ENCODE measurements around the gene ZNF362. TPM values are rescaled to one million over a fixed set of nuclear protein-coding genes. Genes with fewer than 3 reads are reported as not detected.

Gene ZNF362
- total RNA-seq, 2 experiments from 2014 or later = 21.4 to 21.8 TPM

DNA sequence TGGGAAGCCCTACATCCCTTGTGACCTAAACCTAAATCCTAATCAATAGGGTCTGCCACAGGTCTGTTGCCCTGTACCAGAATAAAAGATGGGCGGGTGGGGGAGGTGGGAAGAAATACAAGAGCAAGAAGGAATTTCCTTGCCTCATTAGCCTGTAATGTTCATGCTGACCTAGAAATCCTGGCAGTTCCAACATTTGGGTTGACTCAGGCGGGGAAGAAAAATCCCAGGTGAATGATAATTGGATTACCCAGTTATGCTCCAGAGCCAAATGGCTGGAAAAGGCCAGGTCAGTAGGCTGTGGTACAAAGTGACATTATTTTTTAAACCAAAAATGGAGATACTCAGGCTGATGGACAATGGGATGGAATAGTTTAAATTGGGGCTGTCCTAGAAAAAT is 91.9 kb downstream of the ZNF362 start:
- Mint-ChIP-seq H3K9me3 (no peaks in the 10 kb centered on the region), H3K4me1 (peaks cover 44% of the 10 kb centered on the region), H3K4me3 (peak overlapping the region; percentile 96), H3K27me3 (peaks cover 3% of the 10 kb centered on the region), H3K27ac (peak overlapping the region; percentile 96), H3K36me3 (ENCODE audit: low read depth) (peaks cover 21% of the 10 kb centered on the region)
- POLR2A ChIA-PET = no interaction called here
- CTCF ChIA-PET = interaction anchor here (1.6 kb wide), 1 partner anchor 10 kb away, joined by 5 read pairs; no protein-coding TSS in a partner anchor
- DNase-seq = no peak

- Mint-ChIP-seq H3K27me3 (peaks cover 3% of the 10 kb centered on the region), H3K27ac (peak overlapping the region; percentile 96), H3K9me3 (no peaks in the 10 kb centered on the region), H3K4me1 (peaks cover 44% of the 10 kb centered on the region), H3K36me3 (ENCODE audit: low read depth) (peaks cover 17% of the 10 kb centered on the region), H3K4me3 (peak overlapping the region; percentile 96)
- POLR2A ChIA-PET = no interaction called here
- peak; percentile 30 for DNase-seq
- CTCF ChIA-PET = interaction anchor here (0.5 to 1.6 kb wide), 2 partner anchors 10 to 139 kb away, joined by 3 to 5 read pairs; no protein-coding TSS in a partner anchor
Measured at GRCh38 chr1:33348676-33349080, 92.4 kb downstream of the ZNF362 start.

DNA sequence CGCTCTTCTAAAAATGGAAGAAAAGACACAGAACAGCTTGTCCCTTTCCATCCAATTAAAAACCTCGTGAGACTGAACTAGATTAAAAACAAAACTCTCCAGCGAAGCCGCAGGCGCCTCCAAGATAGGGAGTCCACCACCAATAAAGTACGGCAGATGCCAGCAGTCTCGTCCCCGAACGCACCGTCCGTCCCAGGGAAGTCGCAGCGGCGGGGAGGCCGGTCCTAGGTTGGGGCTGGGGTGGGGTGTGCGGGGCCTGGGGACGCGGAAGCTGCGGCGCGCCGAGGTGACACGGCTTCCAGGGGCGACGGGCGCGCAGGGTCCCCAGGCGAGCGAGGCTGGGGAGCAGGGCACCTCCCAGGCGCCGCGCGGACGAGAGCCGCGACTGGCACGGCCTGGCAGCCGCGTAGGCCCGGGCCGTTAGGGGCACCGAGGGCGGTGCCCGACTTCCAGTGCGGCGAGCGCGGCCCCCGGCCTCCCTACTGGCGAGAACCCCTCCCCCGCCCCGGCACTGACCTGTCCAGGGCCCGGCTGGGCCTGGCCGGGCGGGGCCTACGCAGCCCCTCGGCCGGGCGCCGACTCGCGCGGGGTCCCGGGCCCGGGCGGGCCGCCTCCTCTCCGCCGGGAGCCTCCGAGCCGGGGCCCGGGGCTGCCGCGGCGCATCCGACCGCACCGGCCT is 92.9 kb downstream of the ZNF362 start:
- Mint-ChIP-seq H3K4me1 (peaks cover 44% of the 10 kb centered on the region), H3K36me3 (ENCODE audit: low read depth) (peaks cover 16% of the 10 kb centered on the region), H3K27me3 (peaks cover 3% of the 10 kb centered on the region), H3K9me3 (no peaks in the 10 kb centered on the region), H3K27ac (peak overlapping the region; percentile 96), H3K4me3 (peak overlapping the region; percentile 96)
- ChIA-PET POLR2A (no interaction called here), CTCF (interaction anchor here (0.5 to 1.6 kb wide), 3 partner anchors 11 to 222 kb away, joined by 3 to 5 read pairs (median 4); no protein-coding TSS in a partner anchor)
- DNase-seq = peak; percentile 52

DNA sequence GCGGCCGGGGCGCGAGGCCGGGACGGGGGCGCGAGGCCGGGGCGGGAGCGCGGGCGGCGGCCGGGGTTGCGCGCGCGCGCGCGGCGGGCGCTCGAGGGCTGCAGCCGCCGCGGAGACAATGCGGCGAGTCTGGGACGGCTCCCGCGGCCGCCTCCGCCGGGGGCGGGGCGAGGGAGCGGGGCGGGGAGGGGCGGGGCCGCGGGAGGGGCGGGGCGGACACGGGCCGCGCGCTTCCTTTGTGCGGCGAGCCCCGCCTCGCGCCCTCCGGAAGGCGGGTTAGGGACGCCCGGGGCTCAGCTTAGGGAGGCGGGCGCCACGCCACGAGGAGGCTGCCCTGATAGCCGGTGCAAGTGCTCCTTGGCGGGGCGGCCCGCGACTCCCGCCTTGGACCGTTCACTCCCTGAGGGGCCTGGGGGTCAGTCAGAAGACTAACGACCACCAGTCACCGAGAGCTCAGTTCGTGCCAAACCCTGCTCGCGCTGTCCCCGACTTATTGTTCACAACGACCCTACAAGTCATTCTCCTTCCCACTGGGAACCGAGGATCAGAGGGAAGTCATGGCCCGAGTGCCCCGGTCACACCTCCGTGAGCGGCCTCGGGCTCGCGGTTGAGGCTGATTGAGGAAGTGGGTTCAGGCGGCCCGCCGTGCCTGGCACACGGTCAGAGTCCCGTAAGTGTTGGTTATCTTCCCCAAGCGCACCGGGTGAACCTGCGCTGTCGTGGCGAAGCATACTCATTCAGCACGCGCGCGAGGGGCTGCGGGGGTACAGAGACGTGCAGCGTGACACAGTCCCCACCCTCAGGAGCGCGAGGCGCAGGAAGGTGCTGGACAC is 93.7 kb downstream of the ZNF362 start:
- ChIA-PET POLR2A (no interaction called here), CTCF (interaction anchor here (1.2 to 1.3 kb wide), 2 partner anchors 83 to 223 kb away, joined by 3 to 4 read pairs; no protein-coding TSS in a partner anchor)
- H3K27ac Mint-ChIP-seq = peak overlapping the region; percentile 91
- peaks cover 16% of the 10 kb centered on the region for H3K36me3 Mint-ChIP-seq (ENCODE audit: low read depth)
- peak; percentile 80 for DNase-seq
- H3K27me3 Mint-ChIP-seq = peaks cover 3% of the 10 kb centered on the region
- H3K4me1 Mint-ChIP-seq = peaks cover 44% of the 10 kb centered on the region
- no peaks in the 10 kb centered on the region for H3K9me3 Mint-ChIP-seq
- H3K4me3 Mint-ChIP-seq = peak overlapping the region; percentile 81

Small RNA genes within 50 kb of the gene (microRNA-seq; reads per million reads assigned to microRNA genes)
- 7.6 reads per million, percentile 36 among the genes with 10 or more reads in this experiment for gene MIR3605 (ENCODE audit: borderline microRNAs expressed, borderline replicate concordance)

Other genes starting within 250 kb of the ZNF362 start
- gene AK2, start 219.6 kb upstream of the ZNF362 start, total RNA-seq = 100 to 1,000 TPM; 181 to 193 TPM
- gene AZIN2, start 175.3 kb upstream of the ZNF362 start, total RNA-seq = 1 to 10 TPM; 4.1 to 5.5 TPM
- gene TRIM62, start 74.4 kb upstream of the ZNF362 start, total RNA-seq = 10 to 100 TPM in 1 of 2 experiments, 1 to 10 TPM in 1; 9.3 to 10.2 TPM
- gene A3GALT2, start 64.6 kb downstream of the ZNF362 start, total RNA-seq = not detected
- 10 to 100 TPM; 43.2 to 48.3 TPM for gene PHC2, start 174.6 kb downstream of the ZNF362 start, total RNA-seq
- gene ZSCAN20, start 216.2 kb downstream of the ZNF362 start, total RNA-seq = 1 to 10 TPM; 1.5 to 2.2 TPM

Measured in activated CD4-positive, alpha-beta T cell treated with anti-CD3 and anti-CD28 coated beads, Interleukin-2, amount 10 ng/mL, durations not matched to agents 7 days and 5 days (primary cell).